Sigmoid colon (tissue), 7 donors: ENCODE measurements around the gene HAAO. TPM values are rescaled to one million over a fixed set of nuclear protein-coding genes. Genes with fewer than 3 reads are reported as not detected.

ENCODE experiments used
- DNase-seq: peaks from one replicate; pipeline ENCODE4 v3.0.0-alpha.2; 2019
- H3K27ac ChIP-seq, 4 donors: fragments of 200-600 bp; sonication (generic); one replicate each; pipeline ENCODE4 v1.5.1; 2016 to 2019; ENCODE audit warnings: mild to moderate bottlenecking in 1 of 4
- H3K27me3 ChIP-seq, 3 donors: fragments of 200-600 bp; sonication (generic); one replicate each; pipeline ENCODE4 v1.5.1; 2019; ENCODE audit warnings: mild to moderate bottlenecking in 1 of 3
- H3K36me3 ChIP-seq, 4 donors: fragments of 200-600 bp; sonication (generic); one replicate each; pipeline ENCODE4 v1.5.1; 2016 to 2019
- H3K4me1 ChIP-seq, 4 donors: fragments of 200-600 bp; sonication (generic); one replicate each; pipeline ENCODE4 v1.5.1; 2017 to 2019
- H3K4me3 ChIP-seq, 4 donors: fragments of 200-600 bp; sonication (generic); one replicate each; pipeline ENCODE4 v1.5.1; 2017 to 2019; ENCODE audit warnings: mild to moderate bottlenecking in 2 of 4, moderate library complexity in 1 of 4
- H3K9me3 ChIP-seq, 4 donors: fragments of 200-600 bp in 3 of 4; sonication (generic) in 3 of 4; one replicate each; pipeline versions ENCODE4 v1.5.1 to v1.6.1; 2013 to 2019
- EP300 ChIP-seq, 4 donors: sonication (generic); formaldehyde crosslinking; IDR thresholded peaks; one replicate each; pipeline ENCODE4 v1.6.1; 2017; ENCODE audit warnings: antibody characterized with exemption in 4 of 4
- POLR2A ChIP-seq, 2 donors: fragments of 450-650 bp; IDR thresholded peaks; one replicate each; pipeline ENCODE4 v1.6.1; 2016; ENCODE audit warnings: antibody characterized with exemption in 2 of 2, mild to moderate bottlenecking in 2 of 2, moderate library complexity in 2 of 2
- POLR2AphosphoS5 ChIP-seq, 4 donors: sonication (generic); formaldehyde crosslinking; IDR thresholded peaks; one replicate each; pipeline ENCODE4 v1.6.1; 2017; ENCODE audit warnings: antibody characterized with exemption in 4 of 4
- WGBS, 2 donors: extraction: QIAGEN DNeasy Blood & Tissue Kit; methylation state at CpG; one replicate each; pipeline ENCODE4 v1.1.7; 2013; 5-methylcytosine and 5-hydroxymethylcytosine counted together
- intact Hi-C: fragments of 100-400 bp; cut with DNase I; formaldehyde crosslinking; loops from one replicate; pipeline ENCODE4 v1.15.1; 2023
- polyA plus RNA-seq, 3 donors: library from polyadenylated mRNA; stranded (reverse); fragments of 200-250 nt; gene quantifications; one replicate each; pipeline ENCODE4 v1.2.3, GENCODE V29; 2013
- total RNA-seq, 4 donors: library from RNA; depleted of rRNA; stranded (reverse); fragments of >200 nt; gene quantifications; one replicate each; pipeline ENCODE4 v1.1.0, GENCODE V29; 2016
- TF ChIP-seq, protein P1 (sequence below), 4 experiments: fragments of 450-650 bp in 3 of 4; fragments of 200-600 bp in 1 of 4; IDR thresholded peaks; one replicate each; pipeline ENCODE4 v1.5.1; 2016 to 2019; ENCODE audit warnings: antibody characterized with exemption in 4 of 4, mild to moderate bottlenecking in 3 of 4, moderate library complexity in 2 of 4
- donor health status: healthy with polysubstance abuse.
- donor health status: Bipolar disorder and iron deficiency.
- donor health status: healthy.

HAAO gene
- total and polyA plus RNA-seq, 7 donors: 2.5 to 37.9 (median 5.6) TPM

DNA sequence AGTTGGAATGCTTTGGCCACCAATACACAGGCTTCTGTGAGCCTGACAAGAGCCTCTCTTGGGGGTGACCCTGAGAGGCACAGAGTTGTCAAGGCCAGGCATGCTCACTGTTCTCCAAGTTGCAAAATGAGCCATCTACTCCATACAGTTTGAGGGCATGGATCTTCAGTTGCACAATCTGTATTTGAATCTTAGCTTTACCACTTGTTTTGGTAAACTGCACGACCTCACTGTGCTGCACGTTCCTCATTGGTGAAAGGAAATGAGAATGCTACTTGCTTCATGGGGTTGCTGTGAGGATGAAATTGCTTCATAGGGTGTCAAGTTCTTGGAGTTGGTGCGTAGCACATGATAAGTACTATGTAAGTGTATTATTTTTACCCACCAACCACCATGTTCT is 12.0 kb upstream of the HAAO start:
- Histone ChIP-seq H3K36me3 (no peaks in the 10 kb centered on the region), H3K27me3 (no peaks in the 10 kb centered on the region), H3K9me3 (no peaks in the 10 kb centered on the region), H3K4me1 (peaks cover 0 to 21% (median 18%) of the 10 kb centered on the region in 4 donors), H3K27ac (no peak overlapping the region), H3K4me3 (no peak overlapping the region)
- WGBS, 2 donors: 62 to 72% methylated on average over 3 of the region's 3 CpGs
- no peak for DNase-seq
- intact Hi-C loops: no loop called here
- TF ChIP-seq POLR2AphosphoS5 (IDR thresholded peaks at IDR 0.05) (no peak), POLR2A (IDR thresholded peaks at IDR 0.05) (no peak), EP300 (IDR thresholded peaks at IDR 0.05) (no peak)
- TF ChIP-seq, protein P1, sequence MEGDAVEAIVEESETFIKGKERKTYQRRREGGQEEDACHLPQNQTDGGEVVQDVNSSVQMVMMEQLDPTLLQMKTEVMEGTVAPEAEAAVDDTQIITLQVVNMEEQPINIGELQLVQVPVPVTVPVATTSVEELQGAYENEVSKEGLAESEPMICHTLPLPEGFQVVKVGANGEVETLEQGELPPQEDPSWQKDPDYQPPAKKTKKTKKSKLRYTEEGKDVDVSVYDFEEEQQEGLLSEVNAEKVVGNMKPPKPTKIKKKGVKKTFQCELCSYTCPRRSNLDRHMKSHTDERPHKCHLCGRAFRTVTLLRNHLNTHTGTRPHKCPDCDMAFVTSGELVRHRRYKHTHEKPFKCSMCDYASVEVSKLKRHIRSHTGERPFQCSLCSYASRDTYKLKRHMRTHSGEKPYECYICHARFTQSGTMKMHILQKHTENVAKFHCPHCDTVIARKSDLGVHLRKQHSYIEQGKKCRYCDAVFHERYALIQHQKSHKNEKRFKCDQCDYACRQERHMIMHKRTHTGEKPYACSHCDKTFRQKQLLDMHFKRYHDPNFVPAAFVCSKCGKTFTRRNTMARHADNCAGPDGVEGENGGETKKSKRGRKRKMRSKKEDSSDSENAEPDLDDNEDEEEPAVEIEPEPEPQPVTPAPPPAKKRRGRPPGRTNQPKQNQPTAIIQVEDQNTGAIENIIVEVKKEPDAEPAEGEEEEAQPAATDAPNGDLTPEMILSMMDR (IDR thresholded peaks at IDR 0.05): no peak

DNA sequence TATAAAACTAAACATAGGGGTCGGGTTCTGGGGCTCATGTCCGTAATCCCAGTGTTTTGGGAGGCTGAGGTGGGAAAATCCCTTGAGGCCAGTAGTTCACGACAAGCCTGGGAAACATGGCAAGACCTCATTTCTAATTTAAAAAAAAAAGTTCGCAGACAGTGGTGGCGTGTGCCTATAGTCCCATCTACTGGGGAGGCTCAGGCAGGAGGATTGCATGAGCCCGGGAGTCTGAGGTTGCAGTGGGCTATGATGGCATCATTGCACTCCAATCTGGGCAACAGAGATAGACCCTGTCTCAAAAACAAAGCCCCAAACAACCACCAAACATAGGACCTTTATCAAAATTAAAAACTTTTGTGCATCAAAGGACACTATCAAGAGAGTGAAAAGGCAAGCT is 9.8 kb upstream of the HAAO start:
- H3K4me3 ChIP-seq: no peak overlapping the region
- no peak for DNase-seq

DNA sequence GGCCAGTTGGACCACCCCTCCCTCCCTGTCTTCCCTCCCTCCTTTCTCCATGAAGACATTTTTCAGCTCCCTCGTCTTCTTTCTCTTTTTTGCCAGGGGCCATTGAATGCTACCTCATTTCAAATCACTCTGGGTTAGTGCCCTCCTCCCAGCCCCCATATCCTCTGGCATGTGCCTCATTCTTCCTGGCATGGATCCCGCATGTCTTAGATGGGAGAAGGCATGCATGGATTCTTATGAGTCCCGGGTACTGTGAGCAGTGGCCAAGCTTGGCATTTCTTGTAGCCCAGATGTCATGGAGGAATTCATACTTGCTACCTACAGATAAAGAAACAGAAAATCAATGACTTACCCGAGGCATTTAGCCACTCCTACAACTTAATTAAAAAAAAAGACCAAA is 9.0 kb upstream of the HAAO start:
- H3K27me3 ChIP-seq: no peaks in the 10 kb centered on the region
- DNase-seq: no peak
- 71 to 75% methylated on average over 4 of the region's 4 CpGs for WGBS, 2 donors
- no peak overlapping the region for H3K4me3 ChIP-seq
- intact Hi-C loops: no loop called here
- H3K4me1 ChIP-seq: peaks cover 0 to 14% (median 13%) of the 10 kb centered on the region in 4 donors
- no peaks in the 10 kb centered on the region for H3K36me3 ChIP-seq
- H3K9me3 ChIP-seq: no peaks in the 10 kb centered on the region
- TF ChIP-seq POLR2A (IDR thresholded peaks at IDR 0.05) (no peak), EP300 (IDR thresholded peaks at IDR 0.05) (no peak), POLR2AphosphoS5 (IDR thresholded peaks at IDR 0.05) (no peak)
- TF ChIP-seq, protein P1 (IDR thresholded peaks at IDR 0.05): no peak
- peak overlapping the region in 3 of 4 donors; percentile 33 to 64 (median 37) for H3K27ac ChIP-seq

More for the DNA sequence above, 9.8 kb upstream of the HAAO start:
- H3K27ac ChIP-seq: no peak overlapping the region
- no peak for TF ChIP-seq EP300 (IDR thresholded peaks at IDR 0.05)
- no peak for TF ChIP-seq POLR2A (IDR thresholded peaks at IDR 0.05)
- TF ChIP-seq POLR2AphosphoS5 (IDR thresholded peaks at IDR 0.05): no peak
- TF ChIP-seq, protein P1 (IDR thresholded peaks at IDR 0.05): no peak
- no peaks in the 10 kb centered on the region for H3K27me3 ChIP-seq
- no peaks in the 10 kb centered on the region for H3K9me3 ChIP-seq
- 94 to 95% methylated on average over 6 of the region's 6 CpGs for WGBS, 2 donors
- peaks cover 0 to 14% (median 13%) of the 10 kb centered on the region in 4 donors for H3K4me1 ChIP-seq
- H3K36me3 ChIP-seq: no peaks in the 10 kb centered on the region
- intact Hi-C loops: no loop called here

DNA sequence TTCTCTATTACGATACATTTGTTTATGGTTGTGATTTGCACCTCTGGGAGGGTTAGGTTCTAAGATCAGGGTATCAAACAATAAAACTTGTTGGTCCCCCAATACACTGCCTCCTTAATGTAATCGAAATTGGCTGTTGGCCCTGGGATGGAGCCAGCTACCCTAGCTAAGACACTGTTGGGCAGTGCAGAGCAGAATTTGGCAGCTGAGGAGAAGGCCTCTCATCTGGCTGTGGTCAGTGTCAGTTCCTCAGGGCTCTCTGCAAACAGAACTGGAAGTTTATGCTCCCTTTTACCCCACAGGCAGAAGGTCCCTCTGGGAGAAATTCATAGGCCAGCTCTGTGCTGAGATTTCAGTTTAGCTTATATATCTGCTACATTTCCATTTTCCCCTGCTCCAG is 8.6 kb upstream of the HAAO start:
- no peaks in the 10 kb centered on the region for H3K9me3 ChIP-seq
- intact Hi-C loops: no loop called here
- no peaks in the 10 kb centered on the region for H3K27me3 ChIP-seq
- peak overlapping the region in 3 of 4 donors; percentile 33 to 64 (median 37) for H3K27ac ChIP-seq
- WGBS, 2 donors: 76 to 85% methylated on average over 2 of the region's 2 CpGs
- peaks cover 0 to 14% (median 13%) of the 10 kb centered on the region in 4 donors for H3K4me1 ChIP-seq
- H3K36me3 ChIP-seq: no peaks in the 10 kb centered on the region
- no peak overlapping the region for H3K4me3 ChIP-seq
- no peak for TF ChIP-seq POLR2AphosphoS5 (IDR thresholded peaks at IDR 0.05)
- TF ChIP-seq, protein P1 (IDR thresholded peaks at IDR 0.05): no peak
- no peak for TF ChIP-seq POLR2A (IDR thresholded peaks at IDR 0.05)
- TF ChIP-seq EP300 (IDR thresholded peaks at IDR 0.05): no peak
- DNase-seq: no peak

DNA sequence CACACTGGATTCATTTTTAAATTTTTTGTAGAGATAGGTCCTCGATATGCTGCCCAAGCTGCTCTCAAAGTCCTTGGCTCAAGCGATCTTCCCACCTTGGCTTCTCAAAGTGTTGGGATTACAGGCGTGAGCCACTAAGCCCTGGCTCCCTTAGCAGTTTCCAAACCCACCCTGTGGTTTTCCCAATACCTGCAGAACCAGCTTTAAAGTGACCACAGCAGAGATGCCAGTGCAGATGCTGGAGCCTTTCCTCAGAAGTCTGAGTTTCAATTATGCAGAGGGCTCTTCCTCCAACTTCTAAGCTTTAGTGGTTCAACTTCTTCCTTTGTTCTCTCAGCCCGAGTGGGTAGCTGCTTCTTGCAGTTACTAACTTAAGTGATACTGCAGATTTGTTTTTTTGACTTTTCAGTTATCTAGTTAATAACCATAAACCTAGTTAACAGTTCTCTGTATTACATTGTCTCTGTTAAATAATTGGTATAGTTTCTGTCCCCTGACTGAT is 8.1 kb upstream of the HAAO start:
- peak overlapping the region in 2 of 4 donors; percentile 37 to 64 for H3K27ac ChIP-seq
- DNase-seq: no peak
- no peaks in the 10 kb centered on the region for H3K27me3 ChIP-seq
- 79 to 88% methylated on average over 4 of the region's 4 CpGs for WGBS, 2 donors
- H3K4me3 ChIP-seq: no peak overlapping the region
- no peaks in the 10 kb centered on the region for H3K36me3 ChIP-seq
- peaks cover 0 to 14% (median 13%) of the 10 kb centered on the region in 4 donors for H3K4me1 ChIP-seq
- intact Hi-C loops: no loop called here
- no peaks in the 10 kb centered on the region for H3K9me3 ChIP-seq
- no peak for TF ChIP-seq POLR2AphosphoS5 (IDR thresholded peaks at IDR 0.05)
- TF ChIP-seq, protein P1 (IDR thresholded peaks at IDR 0.05): no peak
- TF ChIP-seq POLR2A (IDR thresholded peaks at IDR 0.05): no peak
- TF ChIP-seq EP300 (IDR thresholded peaks at IDR 0.05): no peak
